MM.1S (cell line): ENCODE results near the gene GPR158.

ENCODE experiments used
- DNase-seq: peaks from one replicate; pipeline ENCODE4 v3.0.0-alpha.2; 2015
- H2AFZ ChIP-seq: fragments of 300-600 bp; sonication (generic); 2 replicates; pipeline ENCODE4 v1.6.0; 2016; ENCODE audit warnings: antibody characterized with exemption, low read length
- H3F3A ChIP-seq: fragments of 300-600 bp; sonication (generic); 2 replicates; pipeline ENCODE4 v1.6.1; 2016; ENCODE audit warnings: mild to moderate bottlenecking, antibody characterized with exemption, low read length, moderate library complexity, mixed read lengths; ENCODE audit not compliant: insufficient read depth
- H3K27ac ChIP-seq: fragments of 300-600 bp; sonication (generic); 2 replicates; pipeline ENCODE4 v1.5.1; 2016; ENCODE audit warnings: mild to moderate bottlenecking, low read length
- H3K27me3 ChIP-seq: fragments of 300-600 bp; sonication (generic); replicated peaks from 2 replicates; pipeline ENCODE4 v1.6.0; 2016; ENCODE audit warnings: low read length; ENCODE audit not compliant: insufficient read depth
- H3K36me3 ChIP-seq: fragments of 300-600 bp; sonication (generic); replicated peaks from 2 replicates; pipeline ENCODE4 v1.6.1; 2016; ENCODE audit warnings: mild to moderate bottlenecking, low read length, mixed read lengths; ENCODE audit not compliant: insufficient read depth
- H3K4me1 ChIP-seq: fragments of 300-600 bp; sonication (generic); 2 replicates; pipeline ENCODE4 v1.6.1; 2016; ENCODE audit warnings: low read length, mixed read lengths
- H3K4me2 ChIP-seq: fragments of 300-600 bp; sonication (generic); 2 replicates; pipeline ENCODE4 v1.6.0; 2016; ENCODE audit warnings: low read depth, low read length
- H3K4me3 ChIP-seq: fragments of 300-600 bp; sonication (generic); 2 replicates; pipeline ENCODE4 v1.5.1; 2016; ENCODE audit warnings: low read length, mixed read lengths
- H3K79me2 ChIP-seq: fragments of 300-600 bp; sonication (generic); 2 replicates; pipeline ENCODE4 v1.6.1; 2016; ENCODE audit warnings: mixed run types, low read length, mixed read lengths
- H3K9ac ChIP-seq: fragments of 300-600 bp; sonication (generic); 2 replicates; pipeline ENCODE4 v1.6.1; 2016; ENCODE audit warnings: low read length, mixed read lengths
- H3K9me2 ChIP-seq: fragments of 300-600 bp; sonication (generic); replicated peaks from 2 replicates; pipeline ENCODE4 v1.6.1; 2016; ENCODE audit warnings: mild to moderate bottlenecking, low read length, mixed read lengths; ENCODE audit not compliant: insufficient read depth
- H3K9me3 ChIP-seq: fragments of 300-600 bp; sonication (generic); replicated peaks from 2 replicates; pipeline ENCODE4 v1.6.1; 2016; ENCODE audit warnings: mild to moderate bottlenecking, low read length, mixed read lengths; ENCODE audit not compliant: insufficient read depth
- H4K20me1 ChIP-seq: fragments of 300-600 bp; sonication (generic); 2 replicates; pipeline ENCODE4 v1.6.1; 2016; ENCODE audit warnings: mild to moderate bottlenecking, low read length, moderate library complexity, mixed read lengths; ENCODE audit not compliant: insufficient read depth
- EZH2 ChIP-seq: fragments of 300-600 bp; sonication (generic); optimal IDR thresholded peaks from 2 replicates; pipeline ENCODE3; 2017; ENCODE audit warnings: low read depth, mild to moderate bottlenecking, antibody characterized with exemption, low read length, mixed read lengths
- EZH2phosphoT487 ChIP-seq: fragments of 300-600 bp; sonication (generic); IDR thresholded peaks from 2 replicates; pipeline ENCODE4 v1.6.1; 2018; ENCODE audit warnings: antibody characterized with exemption, low read length
- TF ChIP-seq, protein P1 (sequence below): fragments of 300-600 bp; sonication (generic); IDR thresholded peaks from 2 replicates; pipeline ENCODE4 v1.5.1; 2016; ENCODE audit warnings: antibody characterized with exemption, low read length, mixed read lengths

Gene GPR158

DNA sequence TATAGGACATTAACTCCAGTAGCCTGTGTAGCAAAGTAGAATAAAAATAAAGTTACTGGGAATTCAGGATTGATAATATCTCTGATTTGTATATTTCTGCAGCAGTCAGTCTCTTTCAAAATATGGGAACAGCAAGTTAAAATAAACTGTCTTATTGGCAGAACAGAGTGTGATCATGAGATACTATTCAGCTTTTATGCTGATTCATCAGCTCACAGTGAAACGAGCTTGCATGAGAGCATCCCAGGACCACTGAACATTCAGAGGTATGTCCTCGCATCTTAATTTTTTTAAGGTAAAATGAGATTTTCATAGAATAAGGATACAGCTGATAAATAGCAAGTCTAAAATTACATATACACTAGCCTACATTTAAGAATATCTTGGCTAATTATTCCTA, 476.7 kb downstream of the GPR158 start:
- no peaks in the 10 kb centered on the region for H3F3A ChIP-seq
- H3K9ac ChIP-seq, result no peak overlapping the region
- no peak overlapping the region for H3K4me2 ChIP-seq
- H4K20me1 ChIP-seq, result no peaks in the 10 kb centered on the region
- no peak overlapping the region for H3K27ac ChIP-seq
- H3K36me3 ChIP-seq, result no peaks in the 10 kb centered on the region
- H3K9me3 ChIP-seq, result no peaks in the 10 kb centered on the region
- H3K4me1 ChIP-seq, result no peaks in the 10 kb centered on the region
- H3K9me2 ChIP-seq, result no peaks in the 10 kb centered on the region
- H2AFZ ChIP-seq, result no peak overlapping the region
- DNase-seq, result no peak
- no peaks in the 10 kb centered on the region for H3K79me2 ChIP-seq
- no peaks in the 10 kb centered on the region for H3K27me3 ChIP-seq
- no peak overlapping the region for H3K4me3 ChIP-seq
- TF ChIP-seq EZH2phosphoT487 (no peak), EZH2 (no peak)
- TF ChIP-seq, protein P1, sequence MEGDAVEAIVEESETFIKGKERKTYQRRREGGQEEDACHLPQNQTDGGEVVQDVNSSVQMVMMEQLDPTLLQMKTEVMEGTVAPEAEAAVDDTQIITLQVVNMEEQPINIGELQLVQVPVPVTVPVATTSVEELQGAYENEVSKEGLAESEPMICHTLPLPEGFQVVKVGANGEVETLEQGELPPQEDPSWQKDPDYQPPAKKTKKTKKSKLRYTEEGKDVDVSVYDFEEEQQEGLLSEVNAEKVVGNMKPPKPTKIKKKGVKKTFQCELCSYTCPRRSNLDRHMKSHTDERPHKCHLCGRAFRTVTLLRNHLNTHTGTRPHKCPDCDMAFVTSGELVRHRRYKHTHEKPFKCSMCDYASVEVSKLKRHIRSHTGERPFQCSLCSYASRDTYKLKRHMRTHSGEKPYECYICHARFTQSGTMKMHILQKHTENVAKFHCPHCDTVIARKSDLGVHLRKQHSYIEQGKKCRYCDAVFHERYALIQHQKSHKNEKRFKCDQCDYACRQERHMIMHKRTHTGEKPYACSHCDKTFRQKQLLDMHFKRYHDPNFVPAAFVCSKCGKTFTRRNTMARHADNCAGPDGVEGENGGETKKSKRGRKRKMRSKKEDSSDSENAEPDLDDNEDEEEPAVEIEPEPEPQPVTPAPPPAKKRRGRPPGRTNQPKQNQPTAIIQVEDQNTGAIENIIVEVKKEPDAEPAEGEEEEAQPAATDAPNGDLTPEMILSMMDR, result no peak
